Endometrium (tissue), 2 donors: Measurements from ENCODE around the gene SART3.
"Not testable (repeated sequence)": the region's sequence is repeated elsewhere in the genome, so short reads cannot be mapped to it uniquely, and the experiment has no call there.

Experiments used
- FAIRE-seq: peaks from 2 replicates; lab custom pipeline; 2012; peaks lifted over from hg19 to GRCh38; lab: Jason Lieb, UNC
- donor health status: control.
- donor health status: control.

Gene SART3

GRCh38 chr12:108580531-108580930 is 19.6 kb upstream of the SART3 start:
- FAIRE-seq, result no peak

DNA sequence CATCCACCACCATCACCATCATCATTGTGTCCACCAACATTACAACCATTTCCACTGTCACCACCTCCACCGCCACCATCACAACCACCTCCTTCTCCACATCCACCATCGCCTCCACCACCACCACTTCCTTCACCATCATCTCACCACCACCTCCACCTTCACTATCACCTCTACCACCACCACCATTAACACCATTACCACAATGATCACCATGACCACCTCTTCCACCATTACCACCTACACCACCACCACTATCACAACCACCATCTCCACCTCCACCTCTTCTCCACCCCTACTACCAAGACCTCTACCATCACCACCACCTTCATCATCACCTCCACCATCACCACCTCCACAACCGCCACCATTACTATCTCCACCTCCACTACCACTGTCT is 17.8 kb upstream of the SART3 start:
- FAIRE-seq, result no peak

DNA sequence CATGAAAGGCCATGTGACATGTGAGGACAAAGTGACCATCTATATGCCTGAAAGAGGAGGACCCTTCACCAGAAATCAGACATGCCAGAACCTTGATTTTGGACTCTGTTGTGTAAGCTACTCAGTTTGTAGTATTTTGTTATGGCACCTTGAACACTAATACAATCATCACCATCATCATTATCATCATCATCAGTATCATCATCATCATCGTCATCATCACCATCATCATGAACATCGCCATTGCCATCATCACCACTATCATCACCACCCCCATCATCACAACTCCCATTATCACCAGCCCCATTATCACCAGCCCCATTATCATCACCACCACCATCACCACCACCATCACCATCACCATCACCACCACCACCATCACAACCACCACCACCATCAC is 17.3 kb upstream of the SART3 start:
- no peak for FAIRE-seq

DNA sequence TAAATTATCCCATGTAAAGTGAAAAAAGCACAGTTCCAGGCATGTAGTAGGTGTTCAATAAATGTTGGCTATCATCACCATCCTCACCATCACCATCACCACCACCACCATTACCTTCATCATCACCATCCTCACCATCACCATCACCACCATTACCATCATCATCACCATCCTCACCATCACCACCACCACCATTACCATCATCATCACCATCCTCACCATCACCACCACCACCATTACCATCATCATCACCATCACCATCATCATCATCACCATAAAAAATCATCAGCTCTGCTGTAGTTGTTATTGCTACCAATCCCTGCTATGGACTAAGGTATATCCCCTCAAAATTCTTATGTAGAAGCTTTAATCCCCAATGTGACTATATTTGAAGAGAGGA is 16.5 kb upstream of the SART3 start:
- FAIRE-seq, result no peak

GRCh38 chr12:108576660-108577234 is 15.8 kb upstream of the SART3 start:
- no peak for FAIRE-seq

DNA sequence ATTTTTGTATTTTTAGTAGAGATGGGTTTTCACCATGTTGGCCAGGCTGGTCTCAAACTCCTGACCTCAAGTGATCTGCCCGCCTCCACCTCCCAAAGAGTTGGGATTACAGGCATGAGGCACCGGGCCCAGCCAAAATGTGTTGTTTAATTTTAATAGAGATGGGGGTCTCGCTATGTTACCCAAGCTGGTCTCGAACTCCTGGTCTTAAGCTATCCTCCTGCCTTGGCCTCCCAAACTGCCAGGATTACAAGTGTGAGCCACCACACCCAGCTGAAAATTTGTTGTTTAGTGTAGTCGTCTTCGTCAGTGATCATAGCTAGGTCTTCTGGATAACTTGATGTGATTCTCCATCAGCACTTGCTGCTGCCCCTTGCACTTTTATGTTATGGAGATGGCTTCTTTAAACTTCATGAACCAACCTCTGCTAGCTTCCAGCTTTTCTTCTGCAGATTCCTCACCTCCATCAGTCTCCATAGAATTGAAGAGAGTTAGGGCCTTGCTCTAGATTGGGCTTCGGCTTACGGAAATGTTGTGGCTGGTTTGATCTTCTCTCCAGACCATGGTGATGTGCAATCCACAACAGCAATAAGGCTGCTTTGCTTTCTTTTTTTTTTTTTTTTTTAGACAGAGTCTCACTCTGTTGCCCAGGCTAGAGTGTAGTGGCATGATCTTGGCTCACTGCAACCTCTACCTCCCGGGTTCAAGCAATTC is 14.4 kb upstream of the SART3 start:
- no peak for FAIRE-seq

DNA sequence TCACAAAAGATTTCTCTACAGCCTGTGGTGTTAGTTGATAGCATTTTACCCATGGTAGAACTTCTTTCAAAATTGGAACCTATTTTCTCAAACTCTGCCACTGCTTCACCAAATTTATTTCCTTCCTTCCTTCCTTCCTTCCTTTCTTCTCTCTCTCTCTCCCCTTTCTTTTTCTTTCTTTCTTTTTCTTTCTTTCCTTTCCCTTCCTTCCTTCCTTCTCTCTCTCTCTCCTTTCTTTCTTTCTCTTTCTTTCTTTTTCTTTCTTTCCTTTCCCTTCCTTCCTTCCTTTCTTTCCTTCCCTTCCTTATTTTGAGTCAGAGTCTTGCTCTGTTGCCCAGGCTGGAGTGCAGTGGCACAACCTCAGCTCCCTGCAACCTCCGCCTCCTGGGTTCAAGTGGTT is 13.3 kb upstream of the SART3 start:
- FAIRE-seq, result not testable (repeated sequence)

DNA sequence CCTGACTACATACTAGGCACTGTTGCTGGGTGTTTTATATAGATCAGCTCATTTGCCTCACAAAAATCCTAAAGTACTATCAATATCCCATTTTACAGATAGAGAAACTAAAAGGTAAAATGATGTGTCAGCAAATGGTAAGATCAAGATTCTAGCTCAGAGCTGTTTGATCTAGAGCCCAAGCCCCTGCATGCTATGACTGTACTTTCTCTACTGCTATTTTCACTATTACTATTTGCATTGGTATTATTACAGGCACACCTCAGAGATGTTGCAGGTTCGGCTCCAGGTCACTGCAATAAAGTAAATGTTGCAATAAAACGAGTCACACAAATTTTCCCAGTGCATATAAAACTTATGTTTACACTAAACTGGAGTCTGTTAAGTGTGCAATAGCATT is 12.3 kb upstream of the SART3 start:
- no peak for FAIRE-seq

DNA sequence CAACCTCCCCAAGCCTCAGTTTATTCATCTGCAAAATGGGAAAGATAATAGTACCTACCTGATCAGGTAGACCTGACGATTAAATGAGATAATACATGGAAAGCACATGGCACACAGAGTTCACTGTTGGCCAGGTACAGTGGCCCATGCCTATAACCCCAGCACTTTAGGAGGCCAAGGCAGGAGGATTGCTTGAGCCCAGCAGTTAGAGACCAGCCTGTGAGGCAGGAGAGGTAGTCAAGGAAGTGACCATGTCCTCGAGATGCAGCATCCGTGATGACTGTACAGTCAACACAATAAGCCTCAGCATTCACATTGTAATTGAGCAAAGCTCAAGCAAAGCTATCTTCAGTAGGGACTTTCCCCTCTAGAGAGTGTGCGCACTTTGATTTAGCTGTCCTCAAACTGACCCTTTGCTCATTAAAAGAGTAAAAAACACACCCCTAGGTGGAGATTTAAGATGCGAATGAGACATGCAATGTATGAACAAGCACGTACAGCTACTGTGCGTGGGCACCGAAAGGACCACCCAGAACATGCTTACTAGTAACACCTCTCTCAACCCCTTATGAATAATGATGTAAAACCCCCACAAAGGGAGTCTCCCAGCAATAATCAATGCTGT is 11.3 kb upstream of the SART3 start:
- no peak for FAIRE-seq

- no peak for FAIRE-seq
Observed at GRCh38 chr12:108571609-108572165, 10.7 kb upstream of the SART3 start.

GRCh38 chr12:108570743-108571608 is 10.0 kb upstream of the SART3 start:
- FAIRE-seq, result no peak

DNA sequence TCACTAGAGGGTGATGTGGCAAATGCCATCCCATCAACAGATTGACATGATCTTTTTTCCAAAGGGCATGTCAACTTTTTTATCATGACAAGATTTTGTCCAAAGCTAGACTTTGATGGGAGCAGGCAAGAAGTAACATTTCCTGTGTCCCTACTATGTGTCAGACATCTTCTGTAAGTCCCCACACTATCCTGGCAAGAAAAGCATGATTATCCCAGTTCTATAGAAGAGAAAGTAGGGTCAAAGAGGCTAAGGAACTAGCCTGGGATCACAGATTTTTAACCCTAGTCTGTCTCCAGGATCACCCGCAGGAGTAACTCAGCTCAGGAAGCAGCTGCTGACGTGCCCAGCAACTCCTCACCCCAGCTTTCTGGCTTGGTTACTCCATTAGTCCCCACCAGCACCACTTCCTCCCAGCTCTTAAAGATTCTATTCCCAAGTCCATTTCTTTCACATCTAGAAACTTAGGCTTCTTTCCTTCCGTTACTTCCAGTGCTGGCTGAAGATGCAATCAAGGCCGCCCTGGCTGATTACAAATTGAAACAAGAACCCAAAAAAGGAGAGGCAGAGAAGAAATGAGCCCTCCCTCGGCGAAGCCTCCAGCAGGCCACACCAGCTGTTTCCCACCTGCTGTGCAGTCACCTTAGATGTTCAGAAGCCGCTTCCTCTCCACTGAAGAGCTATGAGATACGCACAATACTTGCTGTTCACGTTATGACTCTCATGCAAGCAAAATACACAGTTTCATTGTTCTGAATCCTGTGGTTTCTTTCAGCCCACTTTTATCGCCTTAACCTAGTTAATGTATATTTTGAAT is 7.6 kb upstream of the SART3 start:
- FAIRE-seq, result no peak

- no peak for FAIRE-seq
Observed at GRCh38 chr12:108567406-108568337, 6.7 kb upstream of the SART3 start.

GRCh38 chr12:108566452-108566851 is 5.5 kb upstream of the SART3 start:
- no peak for FAIRE-seq

- FAIRE-seq, result no peak
Observed at GRCh38 chr12:108565976-108566375, 5.0 kb upstream of the SART3 start.

DNA sequence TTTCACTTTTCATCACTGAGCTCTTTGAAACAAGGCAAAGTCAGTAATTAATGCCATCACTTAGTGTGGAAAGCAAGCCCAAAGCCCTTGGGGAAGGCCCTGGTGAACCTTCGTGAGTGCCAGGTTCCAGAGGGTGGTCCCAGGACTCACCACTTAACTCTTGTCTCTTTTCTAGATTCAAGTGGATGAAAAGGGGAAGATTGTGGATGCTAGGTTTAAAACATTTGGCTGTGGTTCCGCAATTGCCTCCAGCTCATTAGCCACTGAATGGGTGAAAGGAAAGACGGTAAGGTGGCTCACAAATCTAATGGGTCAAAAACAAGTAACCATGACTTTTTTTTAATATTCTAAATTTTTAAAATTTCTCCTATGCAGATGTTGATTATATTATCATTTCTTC is 4.2 kb upstream of the SART3 start:
- no peak for FAIRE-seq

DNA sequence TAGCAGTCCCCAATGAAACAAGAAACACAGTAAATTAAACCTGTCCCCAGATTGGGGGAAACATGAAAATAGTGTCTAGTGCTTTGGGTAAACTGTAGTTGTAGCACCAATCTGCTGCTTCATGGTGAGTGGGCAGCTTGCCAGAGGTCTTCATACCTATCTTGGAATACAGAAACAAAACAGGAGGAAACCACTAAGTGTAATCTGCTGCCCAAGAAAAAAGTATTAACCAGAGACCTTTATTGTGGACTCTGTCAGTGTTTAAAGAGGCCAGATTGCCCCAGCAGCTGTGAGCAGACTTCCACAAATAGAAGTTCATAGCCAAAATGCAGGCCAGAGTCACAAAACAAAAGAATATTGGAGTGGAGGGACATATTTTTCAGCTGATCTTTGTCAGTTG is 3.8 kb upstream of the SART3 start:
- FAIRE-seq, result no peak

DNA sequence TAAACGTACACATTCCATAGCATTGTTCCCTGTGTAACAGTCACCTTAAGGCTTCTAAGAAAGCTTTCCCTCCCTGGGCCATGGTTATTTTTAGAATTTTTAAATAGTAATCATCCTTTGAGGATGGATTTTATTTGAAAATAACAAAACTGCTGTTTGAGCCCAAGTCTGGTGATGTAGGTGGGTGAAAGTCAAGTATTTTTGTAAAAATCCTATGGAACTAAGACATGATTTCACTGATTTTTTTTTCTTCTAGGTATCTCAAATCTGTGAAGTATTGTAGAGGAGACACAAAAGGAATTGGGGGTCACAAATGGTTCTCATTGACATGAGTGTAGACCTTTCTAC is 2.8 kb upstream of the SART3 start:
- FAIRE-seq, result no peak

GRCh38 chr12:108563136-108563803 is 2.3 kb upstream of the SART3 start:
- FAIRE-seq, result no peak
